ENCODE data around the gene CIBAR2. TPM values are rescaled to one million over a fixed set of nuclear protein-coding genes. Genes with fewer than 3 reads are reported as not detected.

CIBAR2 gene
- total and polyA plus RNA-seq, 2 donors (not counting 1 experiment from before 2014, with no cell fraction given): not detected

DNA sequence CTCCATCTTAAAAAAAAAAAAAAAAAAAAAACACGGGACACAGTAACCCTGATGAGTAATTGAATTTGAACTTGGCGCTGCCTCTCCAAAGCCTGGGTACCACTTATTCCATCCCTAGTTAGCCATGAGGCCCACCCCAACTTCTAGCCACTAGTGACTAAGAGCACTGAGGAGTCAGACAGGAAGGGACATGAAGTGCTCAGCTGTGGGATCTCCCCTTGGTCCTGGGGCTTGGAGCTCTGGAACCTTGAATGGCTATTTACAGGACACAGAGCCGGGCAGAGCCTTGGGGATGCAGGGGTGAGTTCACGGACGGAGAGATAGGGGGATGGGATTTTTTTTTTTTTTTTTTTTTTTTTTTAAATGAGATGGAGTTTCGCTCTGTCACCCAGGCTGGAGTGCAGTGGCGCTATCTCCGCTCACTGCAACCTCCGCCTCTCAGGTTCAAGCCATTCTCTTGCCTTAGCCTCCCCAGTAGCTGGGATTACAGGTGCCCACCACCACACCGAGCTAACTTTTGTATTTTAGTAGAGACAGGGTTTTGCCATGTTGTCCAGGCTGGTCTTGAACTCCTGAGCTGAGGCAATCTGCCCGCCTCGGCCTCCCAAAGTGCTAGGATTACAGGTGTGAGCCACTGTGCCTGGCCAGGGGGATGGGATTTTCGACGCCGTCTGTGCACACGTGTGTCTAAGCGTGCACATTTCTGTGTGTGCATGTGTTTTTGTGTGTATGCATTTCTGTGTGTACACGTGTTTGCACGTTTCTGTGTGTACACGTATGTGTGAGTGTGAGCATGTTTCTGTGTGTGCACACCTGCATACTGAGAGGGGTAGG lies 20.4 kb upstream of the CIBAR2 start:
- TF ChIP-seq, protein P1, sequence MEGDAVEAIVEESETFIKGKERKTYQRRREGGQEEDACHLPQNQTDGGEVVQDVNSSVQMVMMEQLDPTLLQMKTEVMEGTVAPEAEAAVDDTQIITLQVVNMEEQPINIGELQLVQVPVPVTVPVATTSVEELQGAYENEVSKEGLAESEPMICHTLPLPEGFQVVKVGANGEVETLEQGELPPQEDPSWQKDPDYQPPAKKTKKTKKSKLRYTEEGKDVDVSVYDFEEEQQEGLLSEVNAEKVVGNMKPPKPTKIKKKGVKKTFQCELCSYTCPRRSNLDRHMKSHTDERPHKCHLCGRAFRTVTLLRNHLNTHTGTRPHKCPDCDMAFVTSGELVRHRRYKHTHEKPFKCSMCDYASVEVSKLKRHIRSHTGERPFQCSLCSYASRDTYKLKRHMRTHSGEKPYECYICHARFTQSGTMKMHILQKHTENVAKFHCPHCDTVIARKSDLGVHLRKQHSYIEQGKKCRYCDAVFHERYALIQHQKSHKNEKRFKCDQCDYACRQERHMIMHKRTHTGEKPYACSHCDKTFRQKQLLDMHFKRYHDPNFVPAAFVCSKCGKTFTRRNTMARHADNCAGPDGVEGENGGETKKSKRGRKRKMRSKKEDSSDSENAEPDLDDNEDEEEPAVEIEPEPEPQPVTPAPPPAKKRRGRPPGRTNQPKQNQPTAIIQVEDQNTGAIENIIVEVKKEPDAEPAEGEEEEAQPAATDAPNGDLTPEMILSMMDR (conservative IDR thresholded peaks at IDR 0.05 in 1 of 2, IDR thresholded peaks at IDR 0.05 in 1 of 2; ENCODE audit: low read depth in 1 of 2, low read length in 2 of 2): no peak
- no peak for TF ChIP-seq EZH2 (IDR thresholded peaks at IDR 0.05; ENCODE audit: low read length, missing control alignments)
- H3K79me2 ChIP-seq (ENCODE audit: control insufficient read depth, insufficient read depth, low read length): no peaks in the 10 kb centered on the region
- H3K9ac ChIP-seq (ENCODE audit: insufficient read depth, low read length): no peak overlapping the region
- H3K36me3 ChIP-seq (ENCODE audit: control insufficient read depth, insufficient read depth, low read length): no peaks in the 10 kb centered on the region
- H3K4me2 ChIP-seq (ENCODE audit: extremely low read depth, insufficient read depth, low read length): no peak overlapping the region
- no peak overlapping the region for H3K27ac ChIP-seq (ENCODE audit: insufficient read depth, low read length)
- no peaks in the 10 kb centered on the region for H3K9me3 ChIP-seq (ENCODE audit: control insufficient read depth, insufficient read depth, low read depth, low read length)
- H3K4me3 ChIP-seq (replicated peaks in 1 of 4; ENCODE audit: control extremely low read depth in 1 of 4, insufficient read depth in 1 of 4, low read depth in 3 of 4, low read length in 4 of 4): no peak overlapping the region
- no peak for DNase-seq (ENCODE audit: low read depth in 2 of 2)
- H4K20me1 ChIP-seq (ENCODE audit: control insufficient read depth, extremely low read depth, insufficient read depth, low read length): no peaks in the 10 kb centered on the region
- H3K27me3 ChIP-seq (ENCODE audit: control insufficient read depth, insufficient read depth, low read length): no peaks in the 10 kb centered on the region
- H3K4me1 ChIP-seq (ENCODE audit: control insufficient read depth, extremely low read depth, insufficient read depth, low read length): peaks cover 26% of the 10 kb centered on the region
- no peak overlapping the region for H2AFZ ChIP-seq (ENCODE audit: low read length)

DNA sequence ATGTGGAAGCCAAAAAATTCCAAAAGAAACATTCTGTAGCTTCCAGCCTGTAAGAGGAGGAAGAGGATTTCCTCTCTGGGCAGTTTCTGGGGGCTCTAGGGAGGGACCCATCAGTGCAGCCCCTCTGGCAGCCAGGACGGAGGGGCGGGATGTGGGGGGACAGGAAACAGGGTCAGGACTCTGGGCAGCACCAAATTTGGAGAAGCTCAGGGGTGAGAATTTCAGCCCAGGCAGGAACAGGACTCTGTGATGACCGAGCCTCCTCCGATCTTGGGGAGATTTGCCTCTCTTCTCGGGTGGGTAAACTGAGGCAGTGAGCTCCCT lies 18.4 kb upstream of the CIBAR2 start:
- no peaks in the 10 kb centered on the region for H3K9me3 ChIP-seq (ENCODE audit: control insufficient read depth, insufficient read depth, low read depth, low read length)
- DNase-seq (ENCODE audit: low read depth in 2 of 2): no peak
- H3K36me3 ChIP-seq (ENCODE audit: control insufficient read depth, insufficient read depth, low read length): no peaks in the 10 kb centered on the region
- H3K4me1 ChIP-seq (ENCODE audit: control insufficient read depth, extremely low read depth, insufficient read depth, low read length): peaks cover 17% of the 10 kb centered on the region
- no peak for TF ChIP-seq EZH2 (IDR thresholded peaks at IDR 0.05; ENCODE audit: low read length, missing control alignments)
- TF ChIP-seq, protein P1 (conservative IDR thresholded peaks at IDR 0.05 in 1 of 2, IDR thresholded peaks at IDR 0.05 in 1 of 2; ENCODE audit: low read depth in 1 of 2, low read length in 2 of 2): no peak
- H3K4me3 ChIP-seq (replicated peaks in 1 of 4; ENCODE audit: control extremely low read depth in 1 of 4, insufficient read depth in 1 of 4, low read depth in 3 of 4, low read length in 4 of 4): no peak overlapping the region
- peak overlapping the region; percentile 54 for H3K4me2 ChIP-seq (ENCODE audit: extremely low read depth, insufficient read depth, low read length)
- no peak overlapping the region for H3K9ac ChIP-seq (ENCODE audit: insufficient read depth, low read length)
- H3K27me3 ChIP-seq (ENCODE audit: control insufficient read depth, insufficient read depth, low read length): no peaks in the 10 kb centered on the region
- peak overlapping the region; percentile 68 for H3K27ac ChIP-seq (ENCODE audit: insufficient read depth, low read length)
- no peaks in the 10 kb centered on the region for H3K79me2 ChIP-seq (ENCODE audit: control insufficient read depth, insufficient read depth, low read length)
- peak overlapping the region; percentile 58 for H2AFZ ChIP-seq (ENCODE audit: low read length)
- no peaks in the 10 kb centered on the region for H4K20me1 ChIP-seq (ENCODE audit: control insufficient read depth, extremely low read depth, insufficient read depth, low read length)

GRCh38 chr16:85129876-85130704 lies 17.8 kb upstream of the CIBAR2 start:
- no peak overlapping the region for H3K9ac ChIP-seq (ENCODE audit: insufficient read depth, low read length)
- H4K20me1 ChIP-seq (ENCODE audit: control insufficient read depth, extremely low read depth, insufficient read depth, low read length): no peaks in the 10 kb centered on the region
- peak in 1 of 2 donors; percentile 67 for DNase-seq (ENCODE audit: low read depth in 2 of 2)
- no peaks in the 10 kb centered on the region for H3K79me2 ChIP-seq (ENCODE audit: control insufficient read depth, insufficient read depth, low read length)
- H3K4me3 ChIP-seq (replicated peaks in 1 of 4; ENCODE audit: control extremely low read depth in 1 of 4, insufficient read depth in 1 of 4, low read depth in 3 of 4, low read length in 4 of 4): no peak overlapping the region
- TF ChIP-seq EZH2 (IDR thresholded peaks at IDR 0.05; ENCODE audit: low read length, missing control alignments): no peak
- TF ChIP-seq, protein P1 (conservative IDR thresholded peaks at IDR 0.05 in 1 of 2, IDR thresholded peaks at IDR 0.05 in 1 of 2; ENCODE audit: low read depth in 1 of 2, low read length in 2 of 2): no peak
- peak overlapping the region; percentile 58 for H2AFZ ChIP-seq (ENCODE audit: low read length)
- H3K9me3 ChIP-seq (ENCODE audit: control insufficient read depth, insufficient read depth, low read depth, low read length): no peaks in the 10 kb centered on the region
- no peaks in the 10 kb centered on the region for H3K27me3 ChIP-seq (ENCODE audit: control insufficient read depth, insufficient read depth, low read length)
- peak overlapping the region; percentile 54 for H3K4me2 ChIP-seq (ENCODE audit: extremely low read depth, insufficient read depth, low read length)
- H3K27ac ChIP-seq (ENCODE audit: insufficient read depth, low read length): peak overlapping the region; percentile 68
- H3K4me1 ChIP-seq (ENCODE audit: control insufficient read depth, extremely low read depth, insufficient read depth, low read length): peaks cover 14% of the 10 kb centered on the region
- H3K36me3 ChIP-seq (ENCODE audit: control insufficient read depth, insufficient read depth, low read length): no peaks in the 10 kb centered on the region

All from fibroblast of lung (primary cell).